Common myeloid progenitor, CD34-positive (primary cell): ENCODE measurements around the gene ADIPOR2.

ENCODE experiments used
- CTCF ChIA-PET: fragments of 350-600 bp; sonication (Branson Sonifier 250); formaldehyde crosslinking; loops from one replicate; lab custom pipeline; 2021; ENCODE audit warnings: antibody characterized with exemption; lab: Charles Lee
- POLR2A ChIA-PET: fragments of 350-600 bp; sonication (Branson Sonifier 250); formaldehyde crosslinking; loops from one replicate; lab custom pipeline; 2021; ENCODE audit warnings: antibody characterized with exemption; lab: Charles Lee
- DNase-seq, 3 donors: peaks; one replicate each; pipeline versions ENCODE4 v3.0.0 to v3.0.0-alpha.2; 2013
- H3K27ac ChIP-seq, 2 experiments: 1 replicate in 1 of 2; 2 replicates in 1 of 2; pipeline ENCODE4 v1.7.0; 2013; ENCODE audit warnings: inconsistent platforms in 2 of 2, low read length in 2 of 2, mild to moderate bottlenecking in 2 of 2, low read depth in 1 of 2, moderate library complexity in 1 of 2; ENCODE audit not compliant: severe bottlenecking in 2 of 2, insufficient read depth in 1 of 2, poor library complexity in 1 of 2
- H3K27me3 ChIP-seq, 5 experiments: replicated peaks in 2 of 5; 1 replicate in 3 of 5; 2 replicates in 2 of 5; pipeline versions ENCODE4 v1.6.1 to v1.7.0; 2013; ENCODE audit warnings: low read length in 4 of 5, mild to moderate bottlenecking in 2 of 5, moderate library complexity in 2 of 5, inconsistent platforms in 1 of 5; ENCODE audit not compliant: insufficient read depth in 5 of 5, control insufficient read depth in 4 of 5
- H3K36me3 ChIP-seq, 4 experiments: 1 replicate in 2 of 4; 2 replicates in 2 of 4; pipeline versions ENCODE4 v1.6.1 to v1.7.0; 2013; ENCODE audit warnings: low read length in 3 of 4, control low read depth in 1 of 4, mild to moderate bottlenecking in 1 of 4; ENCODE audit not compliant: control insufficient read depth in 4 of 4, insufficient read depth in 4 of 4
- H3K4me1 ChIP-seq, 4 experiments: 1 replicate in 3 of 4; 2 replicates in 1 of 4; pipeline versions ENCODE4 v1.6.1 to v1.7.1; 2013; ENCODE audit warnings: low read length in 3 of 4, mild to moderate bottlenecking in 3 of 4, control low read depth in 1 of 4, inconsistent platforms in 1 of 4, moderate library complexity in 1 of 4; ENCODE audit not compliant: control insufficient read depth in 4 of 4, insufficient read depth in 4 of 4; ENCODE audit errors: control extremely low read depth in 1 of 4
- H3K4me3 ChIP-seq, 7 experiments: 1 replicate in 4 of 7; 2 replicates in 3 of 7; pipeline versions ENCODE4 v1.5.1 to v1.7.0; 2013; ENCODE audit warnings: mild to moderate bottlenecking in 7 of 7, low read length in 6 of 7, moderate library complexity in 6 of 7, inconsistent platforms in 2 of 7, low read depth in 2 of 7, control low read depth in 1 of 7; ENCODE audit not compliant: insufficient read depth in 4 of 7, control insufficient read depth in 1 of 7; ENCODE audit errors: extremely low read depth in 1 of 7
- H3K9me3 ChIP-seq, 5 experiments: 1 replicate in 4 of 5; 2 replicates in 1 of 5; pipeline versions ENCODE4 v1.6.1 to v1.7.1; 2013; ENCODE audit warnings: low read length in 4 of 5, mild to moderate bottlenecking in 2 of 5, inconsistent platforms in 1 of 5, low read depth in 1 of 5, moderate library complexity in 1 of 5; ENCODE audit not compliant: control insufficient read depth in 4 of 5, insufficient read depth in 2 of 5; ENCODE audit errors: control extremely low read depth in 1 of 5
- WGBS: methylation state at CpG from one replicate; pipeline ENCODE4 v1.1.5; 2013; ENCODE audit not compliant: insufficient coverage; 5-methylcytosine and 5-hydroxymethylcytosine counted together

Gene ADIPOR2

DNA sequence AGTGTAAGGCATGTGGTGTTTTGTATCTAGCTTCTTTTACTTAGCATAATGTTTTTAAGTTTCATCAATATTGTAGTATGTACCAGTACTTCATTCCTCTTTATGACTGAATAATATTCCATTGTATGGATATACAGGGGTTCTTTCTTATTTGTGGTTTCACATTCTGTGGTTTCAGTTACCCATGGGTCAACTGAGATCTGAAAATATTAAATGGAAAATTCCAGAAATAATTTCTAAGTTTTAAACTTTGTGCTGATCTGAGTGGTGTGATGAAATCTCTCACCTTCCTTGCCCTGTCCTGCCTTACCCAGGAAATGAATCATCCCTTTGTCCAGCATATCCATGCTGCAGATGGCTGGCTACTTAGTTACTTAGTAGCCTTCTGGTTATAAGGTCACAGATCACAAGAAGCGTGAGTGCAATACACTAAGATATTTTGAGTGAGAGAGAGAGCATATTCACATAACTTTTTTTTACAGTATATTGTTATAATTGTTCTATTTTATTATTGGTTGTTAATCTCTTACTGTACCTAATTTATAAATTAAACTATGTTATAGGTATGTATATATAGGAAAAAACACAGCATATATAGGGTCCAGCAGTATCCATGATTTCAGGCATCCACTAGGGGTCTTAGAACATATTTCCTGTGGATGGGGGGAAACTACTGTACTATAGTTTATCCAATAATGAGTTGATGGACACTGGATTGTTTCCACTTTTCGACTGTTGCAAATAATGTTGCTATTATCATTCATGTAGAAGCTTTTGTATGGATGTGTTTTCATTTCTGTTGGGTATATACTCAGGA is 69.9 kb downstream of the ADIPOR2 start:
- WGBS, result no CpG with 5 or more reads among the region's 2 CpGs
- peaks cover 13 to 33% (median 20%) of the 10 kb centered on the region in 4 experiments for H3K36me3 ChIP-seq
- DNase-seq, result no peak
- H3K27ac ChIP-seq, result no peak overlapping the region
- H3K4me1 ChIP-seq, result peaks cover 0 to 2% (median 0%) of the 10 kb centered on the region in 4 experiments
- H3K27me3 ChIP-seq, result no peaks in the 10 kb centered on the region
- POLR2A ChIA-PET, result no interaction called here
- no peak overlapping the region for H3K4me3 ChIP-seq
- CTCF ChIA-PET, result interaction anchor here (0.6 to 1.1 kb wide), 3 partner anchors 10 to 107 kb away, joined by 3 read pairs; no protein-coding TSS in a partner anchor
- H3K9me3 ChIP-seq, result peaks cover 0 to 2% (median 0%) of the 10 kb centered on the region in 5 experiments

DNA sequence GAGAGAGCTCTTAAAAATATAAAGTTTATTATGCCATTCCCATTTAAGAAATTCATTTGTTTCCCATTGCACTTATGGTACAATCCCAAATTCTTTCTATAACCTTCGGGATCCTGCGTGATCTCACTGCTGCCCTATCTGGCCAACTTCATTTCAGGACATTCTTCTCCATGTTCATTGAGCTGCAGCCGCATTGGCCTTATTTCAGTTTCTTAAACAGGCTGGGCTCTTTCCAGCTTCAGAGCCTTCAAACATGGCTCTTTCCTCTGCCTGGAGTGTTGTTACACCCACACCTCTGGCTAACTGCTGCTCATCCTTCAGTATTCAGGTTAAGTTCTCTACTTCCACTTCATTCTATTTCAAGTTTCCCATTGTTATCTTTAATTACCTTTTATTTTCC is 71.0 kb downstream of the ADIPOR2 start:
- WGBS, result 100% methylated on average over 3 of the region's 3 CpGs
- POLR2A ChIA-PET, result no interaction called here
- Histone ChIP-seq H3K27ac (no peak overlapping the region), H3K36me3 (peaks cover 8 to 28% (median 18%) of the 10 kb centered on the region in 4 experiments), H3K4me1 (peaks cover 0 to 2% (median 0%) of the 10 kb centered on the region in 4 experiments), H3K4me3 (no peak overlapping the region), H3K9me3 (peaks cover 0 to 2% (median 0%) of the 10 kb centered on the region in 5 experiments), H3K27me3 (no peaks in the 10 kb centered on the region)
- DNase-seq, result no peak
- CTCF ChIA-PET, result interaction anchor here (0.6 kb wide), 1 partner anchor 37 kb away, joined by 3 read pairs; no protein-coding TSS in a partner anchor

GRCh38 chr12:1763153-1763552 is 72.3 kb downstream of the ADIPOR2 start:
- Histone ChIP-seq H3K4me1 (peaks cover 0 to 2% (median 0%) of the 10 kb centered on the region in 4 experiments), H3K9me3 (peaks cover 0 to 2% (median 0%) of the 10 kb centered on the region in 5 experiments), H3K27ac (no peak overlapping the region), H3K27me3 (no peaks in the 10 kb centered on the region), H3K36me3 (peaks cover 0 to 19% (median 10%) of the 10 kb centered on the region in 4 experiments), H3K4me3 (no peak overlapping the region)
- ChIA-PET CTCF (interaction anchor here (1.4 kb wide), 1 partner anchor 110 kb away, joined by 3 read pairs; no protein-coding TSS in a partner anchor), POLR2A (no interaction called here)
- no peak for DNase-seq
- WGBS, result 94% methylated on average over 2 of the region's 2 CpGs

- DNase-seq, result no peak
- ChIA-PET CTCF (interaction anchor here (1.1 to 2.6 kb wide), 2 partner anchors 11 to 15 kb away, joined by 3 to 7 read pairs; no protein-coding TSS in a partner anchor), POLR2A (no interaction called here)
- WGBS, result 100% methylated on average over 1 of the region's 1 CpG
- Histone ChIP-seq H3K36me3 (peaks cover 0 to 21% (median 6%) of the 10 kb centered on the region in 4 experiments), H3K9me3 (no peaks in the 10 kb centered on the region), H3K4me3 (no peak overlapping the region), H3K27ac (no peak overlapping the region), H3K27me3 (no peaks in the 10 kb centered on the region), H3K4me1 (peaks cover 0 to 2% (median 0%) of the 10 kb centered on the region in 4 experiments)
Observed at GRCh38 chr12:1766110-1766509, 75.2 kb downstream of the ADIPOR2 start.

DNA sequence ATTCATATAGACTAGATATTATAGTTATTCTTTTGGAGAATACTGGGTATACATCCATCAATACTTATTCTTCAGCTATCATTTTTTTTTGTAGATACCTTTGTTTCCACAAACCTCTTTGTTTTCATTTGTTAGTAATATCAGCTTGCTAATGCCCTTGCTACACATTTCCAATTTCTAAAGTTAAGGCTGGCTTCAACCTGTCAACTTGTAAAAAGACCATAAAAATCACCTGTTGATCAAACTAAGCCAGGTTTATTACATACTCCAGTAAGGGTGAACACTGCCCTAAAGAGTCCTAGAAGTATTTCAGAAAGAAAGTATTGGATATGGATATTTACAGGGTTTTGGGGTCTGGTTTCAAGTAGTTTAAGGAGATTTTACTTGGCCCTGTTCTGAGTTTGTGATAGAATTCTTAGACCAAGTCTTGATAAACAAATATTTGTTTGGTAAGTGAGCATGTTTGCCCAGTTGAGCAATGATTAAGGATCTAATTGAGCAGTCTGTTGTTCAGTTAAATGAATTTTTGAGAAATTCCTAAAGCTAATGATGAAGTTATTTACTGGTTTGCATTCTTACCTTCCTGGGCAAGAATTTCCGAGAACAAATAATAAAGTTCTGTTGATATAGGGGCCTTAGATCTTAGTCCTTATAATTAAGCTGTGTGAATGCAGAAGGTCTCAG is 76.7 kb downstream of the ADIPOR2 start:
- ChIA-PET POLR2A (interaction anchor here (0.6 kb wide), 1 partner anchor 1568 kb away, joined by 4 read pairs; no protein-coding TSS in a partner anchor), CTCF (interaction anchor here (0.6 to 1.8 kb wide), 6 partner anchors 24 to 191 kb away, joined by 3 to 4 read pairs (median 4); no protein-coding TSS in a partner anchor)
- H3K9me3 ChIP-seq, result no peaks in the 10 kb centered on the region
- H3K36me3 ChIP-seq, result peaks cover 0 to 18% (median 5%) of the 10 kb centered on the region in 4 experiments
- no peaks in the 10 kb centered on the region for H3K27me3 ChIP-seq
- DNase-seq, result no peak
- WGBS, result no CpG with 5 or more reads among the region's 1 CpG
- H3K4me1 ChIP-seq, result peaks cover 0 to 2% (median 0%) of the 10 kb centered on the region in 4 experiments
- no peak overlapping the region for H3K27ac ChIP-seq
- no peak overlapping the region for H3K4me3 ChIP-seq

GRCh38 chr12:1768615-1769014 is 77.7 kb downstream of the ADIPOR2 start:
- H3K36me3 ChIP-seq, result peaks cover 0 to 27% (median 12%) of the 10 kb centered on the region in 4 experiments
- no peak overlapping the region for H3K27ac ChIP-seq
- DNase-seq, result no peak
- no peaks in the 10 kb centered on the region for H3K9me3 ChIP-seq
- no peak overlapping the region for H3K4me3 ChIP-seq
- no CpG with 5 or more reads among the region's 1 CpG for WGBS
- H3K27me3 ChIP-seq, result no peaks in the 10 kb centered on the region
- POLR2A ChIA-PET, result interaction anchor here (0.6 kb wide), 1 partner anchor 70 kb away, joined by 3 read pairs; no protein-coding TSS in a partner anchor
- H3K4me1 ChIP-seq, result peaks cover 0 to 2% (median 0%) of the 10 kb centered on the region in 4 experiments
- CTCF ChIA-PET, result interaction anchor here (1.2 kb wide), 1 partner anchor 22 kb away, joined by 4 read pairs; no protein-coding TSS in a partner anchor
